ENCODE data around the gene CIAO3.

The CIAO3 gene

GRCh38 chr16:694863-695354, 45.9 kb downstream of the CIAO3 start:
- peak overlapping the region; percentile 28 for H3K4me3 ChIP-seq (ENCODE audit: low read depth, low read length)
- POLR2A ChIA-PET: interaction anchor here (0.9 to 1.9 kb wide), 13 partner anchors 8 to 112 kb away, joined by 3 to 8 read pairs (median 4); partner anchors contain the start of genes ANTKMT, JMJD8, RHBDL1 and STUB1
- H3K27ac ChIP-seq (ENCODE audit: extremely low read depth, low read depth, low read length): no peak overlapping the region
- no peaks in the 10 kb centered on the region for H3K9me3 ChIP-seq (ENCODE audit: control insufficient read depth, insufficient read depth, low read depth, low read length)
- no peaks in the 10 kb centered on the region for H3K4me1 ChIP-seq (ENCODE audit: control insufficient read depth, insufficient read depth, low read length)
- TF ChIP-seq HOXD13 (CRISPR knock-in tag; IDR thresholded peaks at IDR 0.05; ENCODE audit: borderline replicate concordance) (no peak), PATZ1 (tag by site-specific recombination; IDR thresholded peaks at IDR 0.05) (peak; percentile 36; the same call in 1 of the 2 replicates)
- H3K36me3 ChIP-seq (ENCODE audit: control insufficient read depth in 2 of 2, insufficient read depth in 1 of 2, low read length in 2 of 2): no peaks in the 10 kb centered on the region
- CTCF ChIA-PET: interaction anchor here (1.0 to 2.0 kb wide), 2 partner anchors 9 to 18 kb away, joined by 3 to 8 read pairs; no protein-coding TSS in a partner anchor

DNA sequence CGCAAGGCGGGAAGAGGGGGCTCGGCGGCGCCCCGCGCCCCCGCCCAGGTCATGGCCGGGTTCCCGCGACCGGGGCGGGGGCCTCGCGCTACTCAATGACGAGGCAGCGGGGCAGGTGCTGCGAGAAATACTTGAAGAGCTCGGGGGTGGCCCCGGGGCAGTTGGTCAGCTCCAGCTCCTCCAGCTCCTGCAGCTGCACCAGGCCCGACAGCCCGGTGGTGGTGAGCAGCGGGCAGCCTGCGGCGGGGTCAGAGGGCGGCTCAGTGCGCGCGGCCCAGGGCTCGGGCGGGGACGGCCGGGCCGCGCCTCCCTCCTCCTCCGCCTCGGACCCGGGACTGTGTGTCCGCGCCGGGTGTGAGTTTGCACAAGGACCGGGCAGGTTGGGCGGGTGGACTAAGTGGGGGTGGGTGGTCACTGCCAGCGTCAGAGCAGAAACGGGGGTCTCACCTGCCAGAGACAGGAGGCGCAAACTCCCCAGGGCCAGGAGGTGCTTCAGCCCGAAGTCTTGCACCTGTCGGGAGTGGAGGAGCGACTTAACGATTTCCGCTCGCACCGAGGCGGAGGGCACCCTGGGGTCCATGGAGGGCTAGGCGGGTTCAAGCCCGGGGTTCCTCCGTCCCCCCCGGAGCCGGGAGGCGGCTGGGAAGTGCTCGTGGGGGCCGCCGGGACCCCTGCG, 46.5 kb downstream of the CIAO3 start:
- H3K36me3 ChIP-seq (ENCODE audit: control insufficient read depth in 2 of 2, insufficient read depth in 1 of 2, low read length in 2 of 2): peaks cover 0 to under 1% of the 10 kb centered on the region in 2 experiments; a peak in 1 of 3 replicates
- no peaks in the 10 kb centered on the region for H3K9me3 ChIP-seq (ENCODE audit: control insufficient read depth, insufficient read depth, low read depth, low read length)
- TF ChIP-seq ZNF23 (tag by site-specific recombination; IDR thresholded peaks at IDR 0.05; ENCODE audit: borderline replicate concordance) (no peak), ZNF155 (tag by site-specific recombination; IDR thresholded peaks at IDR 0.05) (no peak), ZNF398 (tag by site-specific recombination; IDR thresholded peaks at IDR 0.05) (no peak), GLIS2 (tag by site-specific recombination; IDR thresholded peaks at IDR 0.05) (no peak), ZNF621 (tag by site-specific recombination; IDR thresholded peaks at IDR 0.05) (no peak), KLF10 (tag by site-specific recombination; IDR thresholded peaks at IDR 0.05) (no peak), SCRT1 (tag by site-specific recombination; IDR thresholded peaks at IDR 0.05; ENCODE audit: borderline replicate concordance) (no peak), ZNF501 (tag by site-specific recombination; IDR thresholded peaks at IDR 0.05) (no peak), ZFP37 (tag by site-specific recombination; IDR thresholded peaks at IDR 0.05) (no peak), HOXA7 (CRISPR knock-in tag; IDR thresholded peaks at IDR 0.05; ENCODE audit: borderline replicate concordance) (no peak), ZNF433 (tag by site-specific recombination; IDR thresholded peaks at IDR 0.05; ENCODE audit: low read depth) (no peak), ZSCAN30 (tag by site-specific recombination; IDR thresholded peaks at IDR 0.05) (no peak)
- TF ChIP-seq, protein P1, sequence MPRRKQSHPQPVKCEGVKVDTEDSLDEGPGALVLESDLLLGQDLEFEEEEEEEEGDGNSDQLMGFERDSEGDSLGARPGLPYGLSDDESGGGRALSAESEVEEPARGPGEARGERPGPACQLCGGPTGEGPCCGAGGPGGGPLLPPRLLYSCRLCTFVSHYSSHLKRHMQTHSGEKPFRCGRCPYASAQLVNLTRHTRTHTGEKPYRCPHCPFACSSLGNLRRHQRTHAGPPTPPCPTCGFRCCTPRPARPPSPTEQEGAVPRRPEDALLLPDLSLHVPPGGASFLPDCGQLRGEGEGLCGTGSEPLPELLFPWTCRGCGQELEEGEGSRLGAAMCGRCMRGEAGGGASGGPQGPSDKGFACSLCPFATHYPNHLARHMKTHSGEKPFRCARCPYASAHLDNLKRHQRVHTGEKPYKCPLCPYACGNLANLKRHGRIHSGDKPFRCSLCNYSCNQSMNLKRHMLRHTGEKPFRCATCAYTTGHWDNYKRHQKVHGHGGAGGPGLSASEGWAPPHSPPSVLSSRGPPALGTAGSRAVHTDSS (tag by site-specific recombination; IDR thresholded peaks at IDR 0.05): no peak
- TF ChIP-seq, protein P2, sequence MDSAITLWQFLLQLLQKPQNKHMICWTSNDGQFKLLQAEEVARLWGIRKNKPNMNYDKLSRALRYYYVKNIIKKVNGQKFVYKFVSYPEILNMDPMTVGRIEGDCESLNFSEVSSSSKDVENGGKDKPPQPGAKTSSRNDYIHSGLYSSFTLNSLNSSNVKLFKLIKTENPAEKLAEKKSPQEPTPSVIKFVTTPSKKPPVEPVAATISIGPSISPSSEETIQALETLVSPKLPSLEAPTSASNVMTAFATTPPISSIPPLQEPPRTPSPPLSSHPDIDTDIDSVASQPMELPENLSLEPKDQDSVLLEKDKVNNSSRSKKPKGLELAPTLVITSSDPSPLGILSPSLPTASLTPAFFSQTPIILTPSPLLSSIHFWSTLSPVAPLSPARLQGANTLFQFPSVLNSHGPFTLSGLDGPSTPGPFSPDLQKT (IDR thresholded peaks at IDR 0.05; ENCODE audit: borderline replicate concordance, low read depth, low read length): no peak
- no peak overlapping the region for H3K27ac ChIP-seq (ENCODE audit: extremely low read depth, low read depth, low read length)
- ChIA-PET CTCF (interaction anchor here (2.0 kb wide), 1 partner anchor 18 kb away, joined by 8 read pairs; no protein-coding TSS in a partner anchor), POLR2A (interaction anchor here (1.5 to 1.9 kb wide), 4 partner anchors 8 to 15 kb away, joined by 4 to 8 read pairs (median 6); partner anchors contain the start of gene JMJD8)
- H3K4me1 ChIP-seq (ENCODE audit: control insufficient read depth, insufficient read depth, low read length): no peaks in the 10 kb centered on the region
- H3K4me3 ChIP-seq (ENCODE audit: low read depth, low read length): no peak overlapping the region
